Measurements from ENCODE around the gene ENPP7.

GRCh38 chr17:79738643-79739042 is 7.9 kb downstream of the ENPP7 start:
- TF ChIP-seq PKNOX1 (IDR thresholded peaks at IDR 0.05) (no peak), ZNF384 (IDR thresholded peaks at IDR 0.05) (no peak), ARNT (IDR thresholded peaks at IDR 0.05) (no peak), SP1 (IDR thresholded peaks at IDR 0.05) (no peak), BHLHE40 (IDR thresholded peaks at IDR 0.05; ENCODE audit: borderline replicate concordance) (no peak), FOXK2 (IDR thresholded peaks at IDR 0.05) (no peak), HDGF (IDR thresholded peaks at IDR 0.05; ENCODE audit: borderline replicate concordance) (no peak)
